Measurements from ENCODE around the gene PAK5. TPM values are rescaled to one million over a fixed set of nuclear protein-coding genes. Genes with fewer than 3 reads are reported as not detected.

The PAK5 gene
- total and polyA plus RNA-seq, 2 of the 13 experiments (the other 11 are each of a cell fraction or from before 2014, with no cell fraction given), result not detected

GRCh38 chr20:9506964-9507369 lies 331.9 kb downstream of the PAK5 start:
- WGBS (ENCODE audit: low lambda C conversion rate), result 35% methylated on average over 31 of the region's 31 CpGs
- Histone ChIP-seq H3K4me3 (replicated peaks in 1 of 3; ENCODE audit: insufficient read depth in 1 of 3, low read depth in 2 of 3, low read length in 3 of 3) (no peak overlapping the region), H3K79me2 (ENCODE audit: insufficient read depth, low read length) (no peaks in the 10 kb centered on the region), H2AFZ (ENCODE audit: low read length) (no peak overlapping the region), H3K27me3 (ENCODE audit: control insufficient read depth in 1 of 2, insufficient read depth in 2 of 2, low read length in 2 of 2) (peaks cover 5 to 58% of the 10 kb centered on the region in 2 experiments), H3K4me2 (ENCODE audit: low read depth, low read length) (no peak overlapping the region), H4K20me1 (ENCODE audit: insufficient read depth, low read length) (no peaks in the 10 kb centered on the region), H3K27ac (ENCODE audit: extremely low read length, insufficient read depth, low read length) (no peak overlapping the region), H3K4me1 (ENCODE audit: insufficient read depth, low read length) (no peaks in the 10 kb centered on the region), H3K9ac (ENCODE audit: insufficient read depth, low read depth, low read length) (no peak overlapping the region), H3K36me3 (replicated peaks in 1 of 2; ENCODE audit: control insufficient read depth in 1 of 2, insufficient read depth in 2 of 2, low read length in 2 of 2) (no peaks in the 10 kb centered on the region), H3K9me3 (ENCODE audit: low read length) (no peaks in the 10 kb centered on the region)
- no TSS peak for BruUV-seq (replicated peaks)
- TF ChIP-seq ZNF160 (CRISPR knock-in tag; IDR thresholded peaks at IDR 0.05) (no peak), PITX1 (CRISPR knock-in tag; IDR thresholded peaks at IDR 0.05) (no peak), ZNF776 (CRISPR knock-in tag; IDR thresholded peaks at IDR 0.05) (no peak), MTF2 (CRISPR knock-in tag; IDR thresholded peaks at IDR 0.05; ENCODE audit: borderline replicate concordance) (no peak), NKX3-1 (CRISPR knock-in tag; IDR thresholded peaks at IDR 0.05) (no peak), MIXL1 (CRISPR knock-in tag; IDR thresholded peaks at IDR 0.05) (no peak), ZNF678 (CRISPR knock-in tag; IDR thresholded peaks at IDR 0.05) (no peak), ISX (CRISPR knock-in tag; conservative IDR thresholded peaks at IDR 0.05) (no peak), SYNCRIP (IDR thresholded peaks at IDR 0.05; ENCODE audit: insufficient read depth, low read depth, low read length) (no peak), ZFP36L1 (CRISPR knock-in tag; IDR thresholded peaks at IDR 0.05) (no peak), SAP130 (CRISPR knock-in tag; IDR thresholded peaks at IDR 0.05; ENCODE audit: low read depth) (no peak), ZNF230 (CRISPR knock-in tag; IDR thresholded peaks at IDR 0.05) (no peak), HES4 (CRISPR knock-in tag; IDR thresholded peaks at IDR 0.05; ENCODE audit: borderline replicate concordance) (no peak), ZNF644 (CRISPR knock-in tag; IDR thresholded peaks at IDR 0.05; ENCODE audit: low read depth) (no peak), ZNF496 (CRISPR knock-in tag; IDR thresholded peaks at IDR 0.05; ENCODE audit: insufficient replicate concordance) (no peak), ZBTB3 (CRISPR knock-in tag; IDR thresholded peaks at IDR 0.05; ENCODE audit: borderline replicate concordance, low read depth) (no peak), ZNF563 (CRISPR knock-in tag; IDR thresholded peaks at IDR 0.05) (no peak), ZNF790 (CRISPR knock-in tag; IDR thresholded peaks at IDR 0.05; ENCODE audit: borderline replicate concordance) (no peak), XRCC5 (optimal IDR thresholded peaks at IDR 0.05; ENCODE audit: low read length) (no peak)
- TF ChIP-seq, protein P1, sequence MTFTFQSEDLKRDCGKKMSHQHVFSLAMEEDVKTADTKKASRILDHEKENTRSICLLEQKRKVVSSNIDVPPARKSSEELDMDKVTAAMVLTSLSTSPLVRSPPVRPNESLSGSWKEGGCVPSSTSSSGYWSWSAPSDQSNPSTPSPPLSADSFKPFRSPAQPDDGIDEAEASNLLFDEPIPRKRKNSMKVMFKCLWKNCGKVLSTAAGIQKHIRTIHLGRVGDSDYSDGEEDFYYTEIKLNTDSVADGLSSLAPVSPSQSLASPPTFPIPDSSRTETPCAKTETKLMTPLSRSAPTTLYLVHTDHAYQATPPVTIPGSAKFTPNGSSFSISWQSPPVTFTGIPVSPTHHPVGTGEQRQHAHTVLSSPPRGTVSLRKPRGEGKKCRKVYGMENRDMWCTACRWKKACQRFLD (CRISPR knock-in tag; IDR thresholded peaks at IDR 0.05; ENCODE audit: borderline replicate concordance), result no peak
- CTCF ChIA-PET (ENCODE audit: low intra/inter-chr PET ratio, low total read pairs), result no interaction called here
- POLR2A ChIA-PET, result no interaction called here
- in situ Hi-C loops (cut with HindIII; ENCODE audit: extremely low pct_ligation_motif_present, low pct_unique_long_range_greater_than_20kb) (no loop called here), intact Hi-C loops (cut with micrococcal nuclease; ENCODE audit: unreplicated experiment) (no loop called here)
- no peak for ATAC-seq
- no peak for FAIRE-seq
- DNase-seq (ENCODE audit: low spot score), result no peak
